HepG2 (cell line): ENCODE measurements around the gene FLYWCH1. TPM values are rescaled to one million over a fixed set of nuclear protein-coding genes. Genes with fewer than 3 reads are reported as not detected.
A peak's percentile ranks its signal among the peaks of the same experiment; 100 is the strongest.

ENCODE experiments used
- AKNA ChIP-seq: sonication (generic); formaldehyde crosslinking; IDR thresholded peaks from 2 replicates; pipeline ENCODE4 v1.4.0; 2020; ENCODE audit warnings: missing genetic modification reagents, borderline replicate concordance
- GFI1 ChIP-seq: sonication (generic); formaldehyde crosslinking; IDR thresholded peaks from 2 replicates; pipeline ENCODE4 v1.5.0; 2020; ENCODE audit warnings: missing genetic modification reagents, mild to moderate bottlenecking, borderline replicate concordance
- HNRNPK ChIP-seq: fragments of 200-400 bp; formaldehyde crosslinking; IDR thresholded peaks from 2 replicates; pipeline ENCODE4 v1.6.1; 2018; ENCODE audit warnings: low read length, low read depth, moderate library complexity, mild to moderate bottlenecking; ENCODE audit not compliant: poor library complexity, severe bottlenecking
- HNRNPLL ChIP-seq: fragments of 200-400 bp; formaldehyde crosslinking; IDR thresholded peaks from 2 replicates; pipeline ENCODE4 v1.6.1; 2017; ENCODE audit warnings: mild to moderate bottlenecking, low read depth, low read length; ENCODE audit not compliant: poor library complexity, severe bottlenecking
- HOXA7 ChIP-seq: sonication (generic); formaldehyde crosslinking; IDR thresholded peaks from 2 replicates; pipeline ENCODE4 v1.8.1; 2022; ENCODE audit warnings: mild to moderate bottlenecking, missing genetic modification reagents, moderate library complexity
- KDM2A ChIP-seq: sonication (generic); formaldehyde crosslinking; IDR thresholded peaks from 2 replicates; pipeline ENCODE4 v1.4.0; 2020; ENCODE audit warnings: low read depth, missing genetic modification reagents, borderline replicate concordance
- KDM4B ChIP-seq: sonication (generic); formaldehyde crosslinking; IDR thresholded peaks from 2 replicates; pipeline ENCODE4 v1.4.0; 2020; ENCODE audit warnings: missing genetic modification reagents
- KLF12 ChIP-seq: sonication (generic); formaldehyde crosslinking; IDR thresholded peaks from 2 replicates; pipeline ENCODE4 v1.4.0; 2020; ENCODE audit warnings: missing genetic modification reagents, borderline replicate concordance
- MXD1 ChIP-seq: sonication (generic); formaldehyde crosslinking; IDR thresholded peaks from 2 replicates; pipeline ENCODE4 v1.4.0; 2020; ENCODE audit warnings: mild to moderate bottlenecking, missing genetic modification reagents
- NRL ChIP-seq: sonication (generic); formaldehyde crosslinking; IDR thresholded peaks from 2 replicates; pipeline ENCODE4 v1.5.0; 2020; ENCODE audit warnings: missing genetic modification reagents, mild to moderate bottlenecking, moderate library complexity, borderline replicate concordance
- PHF21A ChIP-seq: sonication (generic); formaldehyde crosslinking; IDR thresholded peaks from 2 replicates; pipeline ENCODE4 v1.5.0; 2020; ENCODE audit warnings: mild to moderate bottlenecking, missing genetic modification reagents
- SOX6 ChIP-seq, 2 experiments: fragments of 450-650 bp in 1 of 2; sonication (generic) in 1 of 2; formaldehyde crosslinking in 1 of 2; IDR thresholded peaks; 2 replicates each; pipeline versions ENCODE4 v1.4.0 to v1.6.1; 2017 to 2020; ENCODE audit warnings: antibody characterized with exemption in 1 of 2, mild to moderate bottlenecking in 1 of 2, missing genetic modification reagents in 1 of 2
- SRSF1 ChIP-seq: fragments of 200-400 bp; formaldehyde crosslinking; optimal IDR thresholded peaks from 2 replicates; pipeline ENCODE3; 2017; ENCODE audit warnings: mild to moderate bottlenecking, low read depth, low read length, moderate library complexity
- TIGD3 ChIP-seq: sonication (generic); formaldehyde crosslinking; IDR thresholded peaks from 2 replicates; pipeline ENCODE4 v1.5.1; 2020; ENCODE audit warnings: mild to moderate bottlenecking, missing genetic modification reagents, borderline replicate concordance
- ZFP90 ChIP-seq: sonication (generic); formaldehyde crosslinking; IDR thresholded peaks from 2 replicates; pipeline ENCODE4 v1.8.0; 2022; ENCODE audit warnings: missing genetic modification reagents, mild to moderate bottlenecking, inconsistent platforms, borderline replicate concordance
- ZNF136 ChIP-seq: sonication (generic); formaldehyde crosslinking; IDR thresholded peaks from 2 replicates; pipeline ENCODE4 v1.8.1; 2022; ENCODE audit warnings: low read depth, mild to moderate bottlenecking, moderate library complexity, missing genetic modification reagents
- ZNF614 ChIP-seq: IDR thresholded peaks from 2 replicates; pipeline ENCODE4 v1.6.1; 2018; ENCODE audit warnings: missing biosample characterization, missing genetic modification reagents, inconsistent platforms, borderline replicate concordance
- ZNF619 ChIP-seq: sonication (generic); formaldehyde crosslinking; IDR thresholded peaks from 2 replicates; pipeline ENCODE4 v1.4.0; 2020; ENCODE audit warnings: mild to moderate bottlenecking, missing genetic modification reagents
- polyA plus RNA-seq, 8 experiments: library from polyadenylated mRNA; depleted of rRNA in 3 of 8; stranded (reverse) in 7 of 8; unstranded in 1 of 8; fragments of >200 nt; fragmentation: Illumina TruSeq in 4 of 8; extraction: Trizol in 4 of 8; gene quantifications; 2 replicates each; pipeline versions ENCODE4 v1.2.1 to v1.2.3, GENCODE V29; 2011 to 2016; ENCODE audit warnings: low read depth in 4 of 8, missing spikeins in 1 of 8, mixed read lengths in 1 of 8; ENCODE audit not compliant: insufficient read depth in 1 of 8
- total RNA-seq, 5 experiments: library from RNA; depleted of rRNA; stranded (reverse); fragments of >200 nt; fragmentation: Illumina TruSeq; extraction: Trizol; gene quantifications; 2 replicates each; pipeline ENCODE4 v1.2.3, GENCODE V29; 2016; ENCODE audit warnings: low read depth in 1 of 5

FLYWCH1 gene
- total and polyA plus RNA-seq, 2 of the 13 experiments (the other 11 are each of a cell fraction or from before 2014, with no cell fraction given): 7.3 to 12.4 TPM

- peak; percentile 56; the same call in 1 of the 2 replicates for TF ChIP-seq AKNA (CRISPR knock-in tag)
- TF ChIP-seq KDM2A: peak; percentile 87; the same call in 1 of the 2 replicates
- no peak for TF ChIP-seq HOXA7
- peak; percentile 52 for TF ChIP-seq HNRNPK
- TF ChIP-seq SRSF1: peak; percentile 76
- peak; percentile 35; the same call in 1 of the 2 replicates for TF ChIP-seq PHF21A
- TF ChIP-seq SOX6 (IDR thresholded peaks at IDR 0.05): no peak
- peak; percentile 55 for TF ChIP-seq SOX6 (CRISPR knock-in tag; IDR thresholded peaks at IDR 0.05)
- TF ChIP-seq MXD1 (CRISPR knock-in tag): peak; percentile 9; the same call in 1 of the 2 replicates
- TF ChIP-seq ZNF136 (CRISPR knock-in tag): peak; percentile 19; the same call in 1 of the 2 replicates
- 0 out of 2 replicates have a peak, but pooled peaks have one; percentile 54 for TF ChIP-seq KLF12
- 0 out of 2 replicates have a peak, but pooled peaks have one; percentile 27 for TF ChIP-seq KDM4B (CRISPR knock-in tag)
- peak; percentile 18; the same call in 1 of the 2 replicates for TF ChIP-seq ZNF619
- TF ChIP-seq NRL (CRISPR knock-in tag): 0 out of 2 replicates have a peak, but pooled peaks have one; percentile 35
- peak; percentile 36; the same call in 1 of the 2 replicates for TF ChIP-seq GFI1
- 0 out of 2 replicates have a peak, but pooled peaks have one; percentile 54 for TF ChIP-seq ZFP90 (CRISPR knock-in tag)
- peak; percentile 35 for TF ChIP-seq HNRNPLL
- no peak for TF ChIP-seq TIGD3 (CRISPR knock-in tag)
- peak; percentile 79; the same call in 1 of the 2 replicates for TF ChIP-seq ZNF614
Observed at GRCh38 chr16:2969545-2970521, 58.1 kb downstream of the FLYWCH1 start (continued).
